ENCODE data around the gene SPIRE2.

- no peak for TF ChIP-seq EZH2 (IDR thresholded peaks at IDR 0.05; ENCODE audit: borderline replicate concordance, insufficient read depth, low read depth, low read length, poor library complexity, severe bottlenecking)
- TF ChIP-seq CTCF (IDR thresholded peaks at IDR 0.05), result no peak
These were observed 15.4 kb downstream of the SPIRE2 start for GRCh38 chr16:89843409-89844350.
